ENCODE data around the gene NAA50.

Gene NAA50

DNA sequence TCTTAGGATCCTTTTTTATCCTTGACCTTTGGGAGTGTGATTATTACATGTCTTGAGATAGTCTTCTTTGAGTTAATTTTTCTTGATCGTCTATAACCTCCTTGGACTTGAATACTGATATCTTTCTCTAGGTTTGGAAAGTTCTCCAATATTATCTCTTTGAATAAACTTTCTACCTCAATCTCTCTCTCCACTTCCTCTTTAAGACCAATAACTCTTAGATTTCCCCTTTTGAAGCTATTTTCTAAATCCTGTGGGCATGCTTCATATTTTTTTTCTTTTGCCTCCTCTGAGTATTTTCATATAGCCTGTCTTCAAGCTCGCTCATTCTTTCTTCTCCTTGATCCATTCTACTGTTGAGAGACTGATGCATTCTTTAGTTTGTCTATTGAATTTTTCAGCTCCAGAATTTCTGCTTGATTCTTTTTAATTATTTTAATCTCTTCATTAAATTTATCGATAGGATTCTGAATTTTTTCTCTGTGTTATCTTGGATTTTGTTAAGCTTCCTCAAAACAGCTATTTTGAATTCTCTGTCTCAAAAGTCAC is 61.7 kb downstream of the NAA50 start:
- DNase-seq, result no peak

DNA sequence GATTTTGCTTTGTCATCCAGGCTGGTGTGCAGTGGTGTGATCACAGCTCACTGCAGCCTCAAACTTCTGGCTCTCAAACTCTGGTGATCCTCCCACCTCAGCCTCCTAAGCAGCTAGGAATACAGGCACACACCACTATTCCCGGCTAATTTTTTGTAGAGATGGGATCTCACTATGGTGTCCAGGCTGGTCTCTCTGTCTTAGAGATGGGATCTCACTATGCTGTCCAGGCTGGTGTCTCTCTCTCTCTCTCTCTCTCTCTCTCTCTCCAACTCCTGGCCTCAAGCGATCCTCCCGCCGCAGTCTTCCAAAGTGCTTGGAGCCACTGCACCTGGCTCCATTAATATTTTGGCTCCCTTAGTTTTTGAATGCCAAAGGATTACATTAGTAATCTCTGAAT is 67.3 kb downstream of the NAA50 start:
- no peak for DNase-seq

DNA sequence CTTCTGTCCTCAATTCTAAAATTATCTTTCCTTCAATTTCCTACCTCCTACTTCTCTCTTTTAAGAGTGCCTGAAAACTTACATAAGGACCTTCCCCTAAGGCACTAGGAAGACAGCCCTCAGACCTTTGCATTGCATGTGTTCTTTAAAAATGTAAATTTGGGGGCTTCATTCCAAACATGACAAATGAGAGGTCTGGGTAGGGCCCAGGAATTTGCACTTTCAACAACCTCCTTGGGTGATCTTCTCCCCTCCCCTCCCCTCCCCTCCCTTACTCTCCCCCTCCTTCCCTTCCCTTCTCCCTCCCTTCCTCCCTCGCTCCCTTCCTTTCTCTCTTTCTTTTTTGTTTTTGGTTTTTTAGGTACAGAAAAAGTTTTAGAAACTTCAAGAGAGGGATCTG is 68.3 kb downstream of the NAA50 start:
- DNase-seq, result no peak

DNA sequence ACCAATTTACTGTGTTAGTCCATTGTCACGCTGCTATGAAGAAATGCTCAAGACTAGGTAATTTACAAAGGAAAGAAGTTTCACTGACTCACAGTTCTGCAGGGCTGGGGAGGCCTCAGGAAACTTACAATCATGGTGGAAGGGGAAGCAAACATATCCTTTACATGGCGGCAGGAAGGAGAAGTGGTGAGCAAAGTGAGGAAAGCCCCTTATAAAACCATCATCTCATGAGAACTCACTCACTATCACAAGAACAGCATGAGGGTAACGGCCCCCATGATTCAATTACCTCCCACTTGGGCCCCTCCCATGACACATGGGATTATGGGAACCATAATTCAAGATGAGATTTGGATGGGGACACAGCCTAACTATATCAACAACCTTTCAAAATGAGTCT is 69.8 kb downstream of the NAA50 start:
- no peak for DNase-seq

DNA sequence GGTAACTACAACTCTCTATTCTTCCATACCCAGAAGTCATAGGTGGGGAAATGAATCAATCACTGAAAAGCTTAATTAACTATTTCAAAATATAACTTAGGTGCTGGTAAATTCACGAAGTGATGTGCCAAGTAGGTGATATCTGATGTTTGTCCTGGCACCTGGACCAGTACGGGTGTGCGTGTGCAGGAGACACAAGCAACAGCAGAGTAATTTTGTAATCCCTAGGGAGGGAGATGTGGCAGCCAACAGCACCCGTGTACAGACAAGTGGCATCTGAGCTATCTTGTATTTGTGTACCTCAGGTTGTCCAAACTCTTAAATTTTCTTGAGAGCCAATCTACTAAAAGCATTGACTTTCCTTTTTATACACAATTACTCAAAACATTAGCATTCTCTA is 72.5 kb downstream of the NAA50 start:
- DNase-seq, result no peak

DNA sequence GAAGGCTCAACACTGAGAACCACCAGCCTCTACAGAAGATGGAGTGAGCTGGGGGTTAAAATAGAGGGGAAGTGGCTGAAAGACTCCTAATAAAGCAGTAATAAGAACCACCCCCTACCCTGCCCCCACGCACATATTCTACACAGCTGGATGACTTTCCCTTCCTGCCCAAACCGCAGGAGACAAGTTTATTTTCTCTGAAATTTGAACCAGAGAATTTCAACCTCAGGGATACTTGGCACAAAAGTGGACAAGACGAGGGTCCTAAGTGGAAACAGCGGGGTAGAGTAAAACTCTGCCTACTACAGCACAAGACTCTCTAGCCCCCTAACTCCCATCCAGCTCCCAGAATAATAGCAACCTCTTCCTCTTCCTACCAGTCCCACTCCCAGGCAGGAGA is 78.0 kb downstream of the NAA50 start:
- DNase-seq, result no peak
